OCI-LY1 (cell line): Measurements from ENCODE around the gene IGF2BP1.

Experiments
- EZH2 ChIP-seq: fragments of 200-600 bp; sonication (generic), shearing (Covaris generic); IDR thresholded peaks from 2 replicates; pipeline ENCODE4 v1.8.0; 2017; ENCODE audit warnings: borderline replicate concordance, mixed run types, mild to moderate bottlenecking, antibody characterized with exemption, low read length, moderate library complexity, mixed read lengths
- TF ChIP-seq, protein P1 (sequence below): fragments of 200-600 bp; sonication (generic), shearing (Covaris generic); IDR thresholded peaks from 2 replicates; pipeline ENCODE4 v1.5.1; 2017; ENCODE audit warnings: mild to moderate bottlenecking, antibody characterized with exemption, low read length, moderate library complexity, mixed read lengths

DNA sequence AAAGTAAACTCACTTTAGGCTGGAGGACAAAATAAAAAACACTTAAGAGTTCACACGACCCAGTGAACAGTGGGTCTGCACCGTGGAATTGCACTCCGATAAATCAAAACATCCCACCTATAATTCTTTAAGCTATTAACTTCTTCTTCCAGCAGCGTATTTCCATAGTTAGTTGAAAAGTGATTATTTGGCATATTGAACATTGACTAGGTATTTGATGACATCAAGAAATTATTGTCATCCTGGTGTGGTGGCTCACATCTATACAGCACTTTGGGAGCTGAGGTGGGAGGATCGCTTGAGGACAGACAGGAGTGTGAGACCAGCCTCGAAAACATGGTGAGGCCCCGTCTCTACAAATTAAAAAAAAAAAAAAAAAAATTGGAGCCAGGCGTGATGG, 23.4 kb downstream of the IGF2BP1 start:
- TF ChIP-seq, protein P1, sequence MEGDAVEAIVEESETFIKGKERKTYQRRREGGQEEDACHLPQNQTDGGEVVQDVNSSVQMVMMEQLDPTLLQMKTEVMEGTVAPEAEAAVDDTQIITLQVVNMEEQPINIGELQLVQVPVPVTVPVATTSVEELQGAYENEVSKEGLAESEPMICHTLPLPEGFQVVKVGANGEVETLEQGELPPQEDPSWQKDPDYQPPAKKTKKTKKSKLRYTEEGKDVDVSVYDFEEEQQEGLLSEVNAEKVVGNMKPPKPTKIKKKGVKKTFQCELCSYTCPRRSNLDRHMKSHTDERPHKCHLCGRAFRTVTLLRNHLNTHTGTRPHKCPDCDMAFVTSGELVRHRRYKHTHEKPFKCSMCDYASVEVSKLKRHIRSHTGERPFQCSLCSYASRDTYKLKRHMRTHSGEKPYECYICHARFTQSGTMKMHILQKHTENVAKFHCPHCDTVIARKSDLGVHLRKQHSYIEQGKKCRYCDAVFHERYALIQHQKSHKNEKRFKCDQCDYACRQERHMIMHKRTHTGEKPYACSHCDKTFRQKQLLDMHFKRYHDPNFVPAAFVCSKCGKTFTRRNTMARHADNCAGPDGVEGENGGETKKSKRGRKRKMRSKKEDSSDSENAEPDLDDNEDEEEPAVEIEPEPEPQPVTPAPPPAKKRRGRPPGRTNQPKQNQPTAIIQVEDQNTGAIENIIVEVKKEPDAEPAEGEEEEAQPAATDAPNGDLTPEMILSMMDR = no peak
- TF ChIP-seq EZH2 = no peak
